GM13976 (cell line): ENCODE data around the gene AGBL4.

ENCODE experiments used
- DNase-seq: peaks from one replicate; pipeline ENCODE4 v3.0.0; 2012; ENCODE audit warnings: low spot score
- in situ Hi-C: fragments of 300-500 bp; cut with MboI; formaldehyde crosslinking; loops from one replicate; pipeline ENCODE4 v1.12.0; 2022; ENCODE audit warnings: low sequenced_read_pairs, mixed read lengths, inconsistent platforms; ENCODE audit not compliant: unreplicated experiment
- TF ChIP-seq, protein P1 (sequence below): IDR thresholded peaks from 2 replicates; pipeline ENCODE4 v1.5.1; 2012; ENCODE audit warnings: borderline replicate concordance, mild to moderate bottlenecking; ENCODE audit not compliant: insufficient read depth; ENCODE audit errors: extremely low read depth, missing control alignments, control extremely low read depth

Gene AGBL4

DNA sequence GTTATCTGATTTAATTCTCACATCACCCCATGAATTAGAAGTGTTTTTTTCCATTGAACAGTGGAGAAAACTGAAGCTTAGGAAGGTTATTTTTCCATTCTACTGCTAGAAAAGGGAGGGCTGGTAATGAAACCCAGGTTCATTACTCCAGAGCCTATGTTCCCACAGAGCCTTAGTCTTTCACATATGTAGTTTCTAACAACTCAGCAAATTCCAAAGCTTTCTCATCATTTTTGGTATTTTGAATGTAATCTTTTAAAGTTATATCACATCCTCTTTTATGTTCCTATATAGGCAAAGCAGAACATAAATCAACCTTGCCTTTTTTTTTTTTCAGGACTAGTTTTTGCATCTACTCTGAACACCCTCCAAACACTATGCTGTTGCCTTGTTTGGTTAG lies 1115.1 kb downstream of the AGBL4 start:
- in situ Hi-C loops, result no loop called here
- TF ChIP-seq, protein P1, sequence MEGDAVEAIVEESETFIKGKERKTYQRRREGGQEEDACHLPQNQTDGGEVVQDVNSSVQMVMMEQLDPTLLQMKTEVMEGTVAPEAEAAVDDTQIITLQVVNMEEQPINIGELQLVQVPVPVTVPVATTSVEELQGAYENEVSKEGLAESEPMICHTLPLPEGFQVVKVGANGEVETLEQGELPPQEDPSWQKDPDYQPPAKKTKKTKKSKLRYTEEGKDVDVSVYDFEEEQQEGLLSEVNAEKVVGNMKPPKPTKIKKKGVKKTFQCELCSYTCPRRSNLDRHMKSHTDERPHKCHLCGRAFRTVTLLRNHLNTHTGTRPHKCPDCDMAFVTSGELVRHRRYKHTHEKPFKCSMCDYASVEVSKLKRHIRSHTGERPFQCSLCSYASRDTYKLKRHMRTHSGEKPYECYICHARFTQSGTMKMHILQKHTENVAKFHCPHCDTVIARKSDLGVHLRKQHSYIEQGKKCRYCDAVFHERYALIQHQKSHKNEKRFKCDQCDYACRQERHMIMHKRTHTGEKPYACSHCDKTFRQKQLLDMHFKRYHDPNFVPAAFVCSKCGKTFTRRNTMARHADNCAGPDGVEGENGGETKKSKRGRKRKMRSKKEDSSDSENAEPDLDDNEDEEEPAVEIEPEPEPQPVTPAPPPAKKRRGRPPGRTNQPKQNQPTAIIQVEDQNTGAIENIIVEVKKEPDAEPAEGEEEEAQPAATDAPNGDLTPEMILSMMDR, result no peak
- DNase-seq, result no peak

DNA sequence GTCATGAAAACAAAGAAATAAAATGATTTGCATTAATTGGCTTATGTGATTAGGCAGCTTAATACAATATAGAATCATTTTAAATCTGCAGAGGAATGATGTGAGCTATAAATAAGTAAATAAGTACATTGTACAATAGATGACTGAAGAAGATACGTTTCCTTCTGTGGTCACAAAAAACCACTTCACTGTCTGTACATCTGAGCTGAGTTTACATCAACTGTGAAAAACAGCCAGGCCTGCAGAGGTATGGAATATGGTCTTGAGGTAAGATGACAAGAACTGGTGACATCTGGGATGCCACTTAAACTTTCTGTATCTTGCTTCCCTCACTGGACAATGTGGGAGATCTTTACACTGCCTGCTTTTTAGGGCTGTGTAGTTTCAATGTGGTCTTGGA lies 1117.0 kb downstream of the AGBL4 start:
- in situ Hi-C loops, result no loop called here
- DNase-seq, result no peak
- TF ChIP-seq, protein P1, result no peak

DNA sequence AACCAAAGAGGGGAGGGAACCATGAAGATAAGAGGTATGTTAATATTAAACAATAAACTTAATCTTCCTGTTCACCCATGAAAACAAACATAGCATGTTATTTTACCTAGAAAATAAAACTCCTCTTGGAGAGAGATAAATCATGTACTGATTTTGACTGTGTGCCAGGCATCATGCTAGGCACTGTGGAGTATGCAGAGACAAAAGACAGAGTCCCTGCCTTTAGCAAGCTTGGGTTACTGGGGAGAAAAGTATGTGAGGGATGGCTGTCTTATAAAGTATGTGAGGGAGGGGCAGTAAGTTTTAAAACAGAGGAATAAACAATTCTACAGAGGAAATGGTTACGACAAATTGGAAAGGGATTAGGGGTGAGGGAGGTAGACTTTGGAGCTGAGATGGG lies 1117.6 kb downstream of the AGBL4 start:
- TF ChIP-seq, protein P1, result no peak
- in situ Hi-C loops, result no loop called here
- DNase-seq, result no peak

DNA sequence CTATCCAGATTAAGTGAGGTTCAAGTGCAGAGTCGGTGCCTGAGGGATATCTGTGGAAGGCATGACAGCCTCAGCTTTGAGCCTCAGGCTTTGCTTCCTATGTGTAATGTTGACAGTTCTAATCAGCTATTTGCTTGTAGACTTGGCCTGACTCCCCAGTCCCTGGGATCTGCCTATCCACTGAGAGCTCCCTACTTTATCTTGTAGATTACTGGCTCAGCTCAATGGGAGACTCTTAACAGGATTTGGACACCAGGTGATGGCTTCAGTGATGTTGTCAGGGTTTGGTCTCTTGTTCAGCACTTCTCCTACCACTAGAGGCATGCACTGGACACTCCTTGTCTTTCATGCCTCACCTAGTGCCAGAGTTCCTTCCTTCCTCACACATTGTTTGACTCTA lies 1120.5 kb downstream of the AGBL4 start:
- TF ChIP-seq, protein P1, result no peak
- in situ Hi-C loops, result no loop called here
- no peak for DNase-seq

DNA sequence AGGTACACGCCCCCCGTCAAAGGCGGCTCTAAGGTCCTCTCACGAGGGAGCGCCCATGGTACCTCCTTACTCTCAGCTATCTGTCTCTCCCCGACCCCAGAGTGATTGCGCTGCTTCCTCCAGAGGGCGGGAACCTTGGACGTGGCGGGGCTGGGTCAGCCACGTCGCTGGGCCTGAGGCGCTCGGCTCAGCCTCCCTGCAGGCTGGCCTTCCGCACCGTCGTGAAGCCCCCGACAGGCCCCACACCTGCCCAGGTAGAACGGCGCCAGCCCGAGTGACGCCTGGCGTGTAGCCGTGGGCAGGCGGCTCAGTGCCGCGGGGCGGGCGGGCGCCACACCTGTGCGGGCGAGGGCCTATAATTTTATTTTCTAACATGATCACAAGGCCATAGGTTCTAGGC lies 1124.9 kb downstream of the AGBL4 start:
- in situ Hi-C loops, result no loop called here
- TF ChIP-seq, protein P1, result no peak
- no peak for DNase-seq

DNA sequence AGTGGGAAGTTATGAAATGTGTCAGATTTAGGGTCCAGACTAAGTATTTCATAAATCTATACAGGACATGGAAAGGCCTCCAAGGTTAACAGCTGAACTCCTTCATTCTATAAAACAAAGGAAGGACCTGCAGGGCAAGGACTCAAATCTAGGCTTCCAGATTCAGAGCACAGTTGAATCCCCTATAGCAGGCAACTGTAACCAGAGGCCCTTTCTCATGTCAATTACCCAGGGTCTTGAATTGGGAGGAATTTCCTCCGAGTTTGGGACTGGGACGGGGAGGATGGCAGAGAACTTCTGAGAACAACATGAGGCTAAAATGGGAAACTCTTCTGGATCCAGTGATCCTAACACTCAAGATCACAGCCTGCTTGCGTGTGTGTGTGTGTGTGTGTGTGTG lies 1134.1 kb downstream of the AGBL4 start:
- TF ChIP-seq, protein P1, result no peak
- DNase-seq, result no peak
- in situ Hi-C loops, result no loop called here

DNA sequence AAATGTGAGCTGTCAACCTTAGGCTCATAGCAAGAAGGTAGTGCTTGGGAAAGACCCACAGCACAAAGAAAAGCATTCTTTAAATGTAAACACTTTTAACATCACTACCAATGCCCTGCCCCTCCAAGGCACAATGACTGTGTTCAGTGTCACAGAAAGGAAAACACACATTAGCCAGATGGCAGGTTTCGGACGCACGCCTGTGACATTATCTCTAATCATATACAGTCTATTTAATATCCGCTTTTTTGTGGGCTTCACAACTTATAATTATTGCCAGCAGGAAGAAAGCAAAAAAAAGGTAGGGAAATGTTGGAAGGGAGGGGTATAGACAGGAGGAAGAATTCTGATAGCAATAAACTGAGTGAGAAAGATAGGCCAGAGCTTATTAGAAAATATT lies 1134.7 kb downstream of the AGBL4 start:
- no peak for DNase-seq
- in situ Hi-C loops, result no loop called here

More for the DNA sequence above, 1134.7 kb downstream of the AGBL4 start:
- TF ChIP-seq, protein P1, result no peak
